Neural cell (in vitro differentiated cells): ENCODE data around the gene DDX47. TPM values are rescaled to one million over a fixed set of nuclear protein-coding genes. Genes with fewer than 3 reads are reported as not detected.
"Not testable (repeated sequence)": the region's sequence is repeated elsewhere in the genome, so short reads cannot be mapped to it uniquely, and the experiment has no call there.

Experiments used
- H2AFZ ChIP-seq: fragments of 200-600, 300-800 bp; sonication (generic), shearing (Covaris generic); 2 replicates; pipeline ENCODE4 v1.6.0; 2014; ENCODE audit warnings: low read depth, mild to moderate bottlenecking, antibody characterized with exemption, low read length, moderate library complexity
- H3F3A ChIP-seq: fragments of 200-600 bp; shearing (Covaris generic); 2 replicates; pipeline ENCODE4 v1.6.1; 2016; ENCODE audit warnings: mild to moderate bottlenecking, moderate library complexity, mixed read lengths, antibody characterized with exemption, low read length; ENCODE audit not compliant: insufficient read depth, poor library complexity, severe bottlenecking
- H3K27ac ChIP-seq: fragments of 200-600, 300-800 bp; sonication (generic), shearing (Covaris generic); 2 replicates; pipeline ENCODE4 v1.5.1; 2014; ENCODE audit warnings: mild to moderate bottlenecking, low read length, moderate library complexity
- H3K27me3 ChIP-seq: fragments of 300-800, 200-600 bp; sonication (generic), shearing (Covaris generic); 2 replicates; pipeline ENCODE4 v1.6.0; 2014; ENCODE audit warnings: mild to moderate bottlenecking, low read depth, low read length, moderate library complexity; ENCODE audit not compliant: insufficient read depth
- H3K36me3 ChIP-seq: fragments of 300-800, 200-600 bp; sonication (generic), shearing (Covaris generic); 2 replicates; pipeline ENCODE4 v1.5.1; 2014; ENCODE audit warnings: mild to moderate bottlenecking, antibody characterized with exemption, low read length, moderate library complexity; ENCODE audit not compliant: insufficient read depth
- H3K4me2 ChIP-seq: fragments of 300-800, 200-600 bp; sonication (generic), shearing (Covaris generic); 2 replicates; pipeline ENCODE4 v1.6.0; 2014; ENCODE audit warnings: mild to moderate bottlenecking, low read length
- H3K4me3 ChIP-seq: fragments of 300-800, 200-600 bp; sonication (generic), shearing (Covaris generic); 2 replicates; pipeline ENCODE4 v1.5.1; 2014; ENCODE audit warnings: mild to moderate bottlenecking, low read length, moderate library complexity
- H3K79me2 ChIP-seq: fragments of 200-600 bp; shearing (Covaris generic); replicated peaks from 2 replicates; pipeline ENCODE4 v1.6.0; 2014; ENCODE audit warnings: mild to moderate bottlenecking, low read length, moderate library complexity; ENCODE audit not compliant: insufficient read depth
- H3K9ac ChIP-seq: fragments of 300-800, 200-600 bp; sonication (generic), shearing (Covaris generic); 2 replicates; pipeline ENCODE4 v1.6.1; 2016; ENCODE audit warnings: mild to moderate bottlenecking, low read length, mixed read lengths
- H3K9me2 ChIP-seq: fragments of 200-600 bp; shearing (Covaris generic); 2 replicates; pipeline ENCODE4 v1.6.1; 2016; ENCODE audit warnings: mild to moderate bottlenecking, low read length, mixed read lengths; ENCODE audit not compliant: insufficient read depth
- H3K9me3 ChIP-seq: fragments of 200-600, 300-800 bp; sonication (generic), shearing (Covaris generic); 2 replicates; pipeline ENCODE4 v1.6.1; 2016; ENCODE audit warnings: mild to moderate bottlenecking, mixed run types, low read length, moderate library complexity, mixed read lengths
- H4K20me1 ChIP-seq: fragments of 200-600 bp; shearing (Covaris generic); 2 replicates; pipeline ENCODE4 v1.6.1; 2016; ENCODE audit warnings: mild to moderate bottlenecking, mixed run types; ENCODE audit not compliant: insufficient read depth
- CTCF ChIP-seq: fragments of 450-650 bp; IDR thresholded peaks from 2 replicates; pipeline ENCODE4 v1.5.1; 2014; ENCODE audit warnings: antibody characterized with exemption, mild to moderate bottlenecking, moderate library complexity; ENCODE audit not compliant: poor library complexity, severe bottlenecking
- EP300 ChIP-seq: fragments of 450-650 bp; conservative IDR thresholded peaks from 2 replicates; pipeline ENCODE4 v1.6.1; 2014; ENCODE audit warnings: antibody characterized with exemption, mild to moderate bottlenecking, moderate library complexity; ENCODE audit not compliant: poor library complexity, severe bottlenecking
- EZH2 ChIP-seq: fragments of 200-600, 300-800 bp; shearing (Covaris generic), sonication (generic); IDR thresholded peaks from 2 replicates; pipeline ENCODE4 v1.6.1; 2014; ENCODE audit warnings: antibody characterized with exemption, low read length, borderline replicate concordance, mild to moderate bottlenecking; ENCODE audit not compliant: insufficient read depth, poor library complexity, severe bottlenecking
- MXI1 ChIP-seq: fragments of 450-650 bp; conservative IDR thresholded peaks from 2 replicates; pipeline ENCODE4 v1.6.1; 2014; ENCODE audit warnings: antibody characterized with exemption, mild to moderate bottlenecking; ENCODE audit not compliant: poor library complexity, severe bottlenecking
- POLR2AphosphoS5 ChIP-seq: IDR thresholded peaks from 2 replicates; pipeline ENCODE4 v1.6.1; 2012
- RAD21 ChIP-seq: fragments of 450-650 bp; conservative IDR thresholded peaks from 2 replicates; pipeline ENCODE4 v1.6.1; 2014; ENCODE audit warnings: antibody characterized with exemption, mild to moderate bottlenecking, moderate library complexity
- SMC3 ChIP-seq: fragments of 450-650 bp; conservative IDR thresholded peaks from 2 replicates; pipeline ENCODE4 v1.6.1; 2014; ENCODE audit warnings: antibody characterized with exemption, mild to moderate bottlenecking, moderate library complexity; ENCODE audit not compliant: poor library complexity
- TAF1 ChIP-seq: IDR thresholded peaks from 2 replicates; pipeline ENCODE4 v1.6.1; 2012; ENCODE audit warnings: low read depth
- polyA plus RNA-seq: library from polyadenylated mRNA; depleted of rRNA; stranded (reverse); fragments of >200 nt; gene quantifications from 2 replicates; pipeline ENCODE4 v1.2.3, GENCODE V29; 2014
- TF ChIP-seq, protein P1 (sequence below): IDR thresholded peaks from 2 replicates; pipeline ENCODE4 v1.6.1; 2012; ENCODE audit warnings: borderline replicate concordance

The DDX47 gene
- polyA plus RNA-seq, 1 donor from 2014 or later: 97.6 TPM

GRCh38 chr12:12840580-12840899 is 27.4 kb downstream of the DDX47 start:
- no peak overlapping the region for H3K9ac ChIP-seq
- TF ChIP-seq POLR2AphosphoS5 (no peak), SMC3 (no peak)
- no peaks in the 10 kb centered on the region for H3K9me3 ChIP-seq
- H3K4me2 ChIP-seq: no peak overlapping the region
- H2AFZ ChIP-seq: no peak overlapping the region
- H3K9me2 ChIP-seq: no peaks in the 10 kb centered on the region
- no peak overlapping the region for H3K4me3 ChIP-seq
- H3K79me2 ChIP-seq: no peaks in the 10 kb centered on the region
- no peak overlapping the region for H3K27ac ChIP-seq
- no peaks in the 10 kb centered on the region for H4K20me1 ChIP-seq
- H3K36me3 ChIP-seq: no peaks in the 10 kb centered on the region
- no peaks in the 10 kb centered on the region for H3K27me3 ChIP-seq
- no peaks in the 10 kb centered on the region for H3F3A ChIP-seq

GRCh38 chr12:12841428-12841827 is 28.3 kb downstream of the DDX47 start:
- H3K27me3 ChIP-seq, H4K20me1 ChIP-seq, H3K9me2 ChIP-seq, H3K4me3 ChIP-seq, H3K27ac ChIP-seq, H3K9me3 ChIP-seq, H3F3A ChIP-seq, H3K79me2 ChIP-seq, H3K9ac ChIP-seq, H3K4me2 ChIP-seq, H3K36me3 ChIP-seq, H2AFZ ChIP-seq: not testable (repeated sequence)

DNA sequence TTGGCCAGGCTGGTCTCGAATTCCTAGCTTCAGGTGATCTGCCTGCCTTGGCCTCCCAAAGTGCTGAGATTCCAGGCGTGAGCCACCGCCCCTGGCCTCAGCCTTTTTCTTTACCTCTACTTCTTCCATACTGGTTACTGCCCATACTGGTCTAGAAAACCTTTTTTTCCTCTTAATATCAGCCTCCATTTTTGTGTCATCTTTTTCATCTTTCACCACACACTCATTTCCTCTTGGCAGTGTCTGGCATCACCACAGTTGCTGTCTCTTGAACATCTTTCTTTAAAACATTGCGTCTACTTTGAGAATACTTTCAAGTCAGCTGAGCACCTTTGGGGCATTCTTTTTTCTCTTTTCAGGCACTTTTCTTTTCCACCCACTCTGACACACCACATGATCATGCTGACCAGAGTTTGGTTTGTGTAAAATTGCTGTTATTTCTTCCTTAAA is 32.7 kb downstream of the DDX47 start:
- Histone ChIP-seq H3K9me3 (no peaks in the 10 kb centered on the region), H3K36me3 (no peaks in the 10 kb centered on the region), H4K20me1 (no peaks in the 10 kb centered on the region), H3K4me3 (no peak overlapping the region), H3K79me2 (no peaks in the 10 kb centered on the region), H3K9ac (no peak overlapping the region), H3F3A (no peaks in the 10 kb centered on the region), H2AFZ (no peak overlapping the region), H3K27ac (no peak overlapping the region), H3K27me3 (no peaks in the 10 kb centered on the region), H3K4me2 (no peak overlapping the region), H3K9me2 (no peaks in the 10 kb centered on the region)
- TF ChIP-seq EP300: no peak
- TF ChIP-seq MXI1: no peak
- TF ChIP-seq, protein P1, sequence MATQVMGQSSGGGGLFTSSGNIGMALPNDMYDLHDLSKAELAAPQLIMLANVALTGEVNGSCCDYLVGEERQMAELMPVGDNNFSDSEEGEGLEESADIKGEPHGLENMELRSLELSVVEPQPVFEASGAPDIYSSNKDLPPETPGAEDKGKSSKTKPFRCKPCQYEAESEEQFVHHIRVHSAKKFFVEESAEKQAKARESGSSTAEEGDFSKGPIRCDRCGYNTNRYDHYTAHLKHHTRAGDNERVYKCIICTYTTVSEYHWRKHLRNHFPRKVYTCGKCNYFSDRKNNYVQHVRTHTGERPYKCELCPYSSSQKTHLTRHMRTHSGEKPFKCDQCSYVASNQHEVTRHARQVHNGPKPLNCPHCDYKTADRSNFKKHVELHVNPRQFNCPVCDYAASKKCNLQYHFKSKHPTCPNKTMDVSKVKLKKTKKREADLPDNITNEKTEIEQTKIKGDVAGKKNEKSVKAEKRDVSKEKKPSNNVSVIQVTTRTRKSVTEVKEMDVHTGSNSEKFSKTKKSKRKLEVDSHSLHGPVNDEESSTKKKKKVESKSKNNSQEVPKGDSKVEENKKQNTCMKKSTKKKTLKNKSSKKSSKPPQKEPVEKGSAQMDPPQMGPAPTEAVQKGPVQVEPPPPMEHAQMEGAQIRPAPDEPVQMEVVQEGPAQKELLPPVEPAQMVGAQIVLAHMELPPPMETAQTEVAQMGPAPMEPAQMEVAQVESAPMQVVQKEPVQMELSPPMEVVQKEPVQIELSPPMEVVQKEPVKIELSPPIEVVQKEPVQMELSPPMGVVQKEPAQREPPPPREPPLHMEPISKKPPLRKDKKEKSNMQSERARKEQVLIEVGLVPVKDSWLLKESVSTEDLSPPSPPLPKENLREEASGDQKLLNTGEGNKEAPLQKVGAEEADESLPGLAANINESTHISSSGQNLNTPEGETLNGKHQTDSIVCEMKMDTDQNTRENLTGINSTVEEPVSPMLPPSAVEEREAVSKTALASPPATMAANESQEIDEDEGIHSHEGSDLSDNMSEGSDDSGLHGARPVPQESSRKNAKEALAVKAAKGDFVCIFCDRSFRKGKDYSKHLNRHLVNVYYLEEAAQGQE: no peak
- TF ChIP-seq POLR2AphosphoS5: no peak
- no peak for TF ChIP-seq RAD21
- TF ChIP-seq TAF1: no peak
- no peak for TF ChIP-seq SMC3
- no peak for TF ChIP-seq CTCF
- TF ChIP-seq EZH2: no peak

GRCh38 chr12:12846780-12847179 is 33.6 kb downstream of the DDX47 start:
- not testable (repeated sequence) for H4K20me1 ChIP-seq, H3K9me2 ChIP-seq, H3F3A ChIP-seq, H3K4me3 ChIP-seq, H3K9ac ChIP-seq, H3K27ac ChIP-seq, H3K79me2 ChIP-seq, H3K9me3 ChIP-seq, H3K4me2 ChIP-seq, H3K36me3 ChIP-seq, H2AFZ ChIP-seq, H3K27me3 ChIP-seq
